PFSK-1 (cell line): ENCODE measurements around the gene CUX1.

Experiments
- FOXP2 ChIP-seq: optimal IDR thresholded peaks from 2 replicates; pipeline ENCODE3; 2011; ENCODE audit warnings: borderline replicate concordance, control low read depth, inconsistent platforms; ENCODE audit not compliant: insufficient read depth; ENCODE audit errors: extremely low read length, extremely low read depth
- POLR2AphosphoS5 ChIP-seq: IDR thresholded peaks from 2 replicates; pipeline ENCODE4 v1.6.1; 2012; ENCODE audit warnings: low read depth, mild to moderate bottlenecking, control low read depth, low read length, moderate library complexity
- REST ChIP-seq, 2 experiments: IDR thresholded peaks; 2 replicates each; pipeline versions ENCODE4 v1.6.1 to v1.8.0; 2011 to 2012; ENCODE audit warnings: low read depth in 2 of 2, low read length in 2 of 2, control low read depth in 1 of 2, inconsistent platforms in 1 of 2, mild to moderate bottlenecking in 1 of 2, moderate library complexity in 1 of 2; ENCODE audit not compliant: insufficient read depth in 1 of 2
- SIN3A ChIP-seq: IDR thresholded peaks from 2 replicates; pipeline ENCODE4 v1.6.1; 2012; ENCODE audit warnings: mild to moderate bottlenecking, low read length, moderate library complexity, borderline replicate concordance; ENCODE audit not compliant: insufficient read depth
- TAF1 ChIP-seq: IDR thresholded peaks from 2 replicates; pipeline ENCODE4 v1.6.1; 2012; ENCODE audit warnings: low read length, control low read depth, borderline replicate concordance; ENCODE audit not compliant: insufficient read depth

Gene CUX1

GRCh38 chr7:101824440-101824839 lies 7.0 kb downstream of the CUX1 start:
- TF ChIP-seq SIN3A (no peak), REST (IDR thresholded peaks at IDR 0.05; ENCODE audit: insufficient read depth in 1 of 2, low read depth in 2 of 2, low read length in 2 of 2) (no peak), TAF1 (no peak), POLR2AphosphoS5 (no peak), FOXP2 (no peak)

GRCh38 chr7:101826081-101826835 lies 8.8 kb downstream of the CUX1 start:
- TF ChIP-seq FOXP2 (no peak), REST (IDR thresholded peaks at IDR 0.05; ENCODE audit: insufficient read depth in 1 of 2, low read depth in 2 of 2, low read length in 2 of 2) (no peak), TAF1 (no peak), POLR2AphosphoS5 (no peak), SIN3A (no peak)

- TF ChIP-seq SIN3A, result no peak
- TF ChIP-seq TAF1, result no peak
- no peak for TF ChIP-seq POLR2AphosphoS5
- TF ChIP-seq FOXP2, result no peak
- TF ChIP-seq REST (IDR thresholded peaks at IDR 0.05; ENCODE audit: insufficient read depth in 1 of 2, low read depth in 2 of 2, low read length in 2 of 2), result no peak
Measured at GRCh38 chr7:101828301-101829020, 11.0 kb downstream of the CUX1 start.

GRCh38 chr7:101829374-101829773 lies 11.9 kb downstream of the CUX1 start:
- TF ChIP-seq TAF1 (no peak), REST (IDR thresholded peaks at IDR 0.05; ENCODE audit: insufficient read depth in 1 of 2, low read depth in 2 of 2, low read length in 2 of 2) (no peak), FOXP2 (no peak)
